Activated T-helper 2 cell treated with anti-CD3 and anti-CD28 coated beads, Interferon-gamma antibody, Interleukin-2, Interleukin-4, amounts not matched to agents 10 μg/mL and 5 μg/mL and 100 μg/mL, durations not matched to agents 14 hours and 24 hours and 36 hours (primary cell): ENCODE data around the gene WDR88. TPM values are rescaled to one million over a fixed set of nuclear protein-coding genes. Genes with fewer than 3 reads are reported as not detected.
"Not testable (repeated sequence)": the region's sequence is repeated elsewhere in the genome, so short reads cannot be mapped to it uniquely, and the experiment has no call there.

Experiments used
- DNase-seq: peaks from one replicate; pipeline ENCODE4 v3.0.0; 2021; ENCODE audit warnings: low spot score
- H3K27ac Mint-ChIP-seq: one replicate; pipeline ENCODE4 v1.8.0; 2021; ENCODE audit warnings: mixed read lengths
- H3K27me3 Mint-ChIP-seq: one replicate; pipeline ENCODE4 v1.8.0; 2021; ENCODE audit warnings: low read depth, mixed read lengths
- H3K36me3 Mint-ChIP-seq: one replicate; pipeline ENCODE4 v1.8.0; 2021; ENCODE audit warnings: low read depth, mixed read lengths
- H3K4me1 Mint-ChIP-seq: one replicate; pipeline ENCODE4 v1.8.0; 2021; ENCODE audit warnings: low read depth, mixed read lengths
- H3K4me3 Mint-ChIP-seq: one replicate; pipeline ENCODE4 v1.8.0; 2021; ENCODE audit warnings: low read depth, mild to moderate bottlenecking, moderate library complexity, mixed read lengths
- H3K9me3 Mint-ChIP-seq: one replicate; pipeline ENCODE4 v1.8.0; 2021; ENCODE audit warnings: mixed read lengths
- intact Hi-C: fragments of 100-400 bp; cut with micrococcal nuclease; formaldehyde crosslinking; loops from one replicate; pipeline ENCODE4 v1.15.1; 2023
- total RNA-seq: library from RNA; stranded (reverse); gene quantifications from 2 replicates; pipeline ENCODE4 v1.2.3, GENCODE V29; 2022

The WDR88 gene
- total RNA-seq, 1 donor from 2014 or later: not detected

- intact Hi-C loops: loop anchor here (1.0 kb wide), 1 partner anchor 16 kb away; no protein-coding TSS in a partner anchor
- H3K36me3 Mint-ChIP-seq: no peaks in the 10 kb centered on the region
- peak overlapping the region; percentile 89 for H3K27ac Mint-ChIP-seq
These were observed 28.0 kb downstream of the WDR88 start for GRCh38 chr19:33159893-33160292.

DNA sequence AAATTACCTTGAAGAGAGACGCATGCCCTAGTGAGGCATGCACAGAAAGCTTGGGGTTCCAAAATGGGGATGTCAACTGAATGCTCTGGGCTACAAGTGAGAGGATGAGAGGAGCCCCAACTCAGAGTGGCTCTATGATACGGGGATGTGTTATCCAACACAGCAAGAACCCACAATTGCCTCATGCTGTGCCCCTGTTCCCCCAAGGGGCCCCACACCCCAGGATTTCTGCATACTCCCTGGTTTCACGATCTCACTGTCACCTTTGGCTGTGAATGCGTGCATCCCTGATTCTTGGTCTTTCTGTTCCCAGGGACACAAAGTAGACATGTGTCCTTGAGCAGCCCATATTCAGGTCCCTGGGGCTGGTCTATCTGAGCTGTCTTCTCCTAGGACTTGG is 29.3 kb downstream of the WDR88 start:
- H3K36me3 Mint-ChIP-seq: no peaks in the 10 kb centered on the region
- H3K9me3 Mint-ChIP-seq: no peaks in the 10 kb centered on the region
- H3K4me1 Mint-ChIP-seq: peaks cover 35% of the 10 kb centered on the region
- H3K27ac Mint-ChIP-seq: peak overlapping the region; percentile 89
- intact Hi-C loops: no loop called here
- no peak for DNase-seq
- H3K27me3 Mint-ChIP-seq: no peaks in the 10 kb centered on the region
- no peak overlapping the region for H3K4me3 Mint-ChIP-seq

More at GRCh38 chr19:33159893-33160292, 28.0 kb downstream of the WDR88 start:
- Mint-ChIP-seq H3K4me1 (peaks cover 35% of the 10 kb centered on the region), H3K9me3 (no peaks in the 10 kb centered on the region), H3K27me3 (no peaks in the 10 kb centered on the region), H3K4me3 (no peak overlapping the region)
- DNase-seq: no peak

DNA sequence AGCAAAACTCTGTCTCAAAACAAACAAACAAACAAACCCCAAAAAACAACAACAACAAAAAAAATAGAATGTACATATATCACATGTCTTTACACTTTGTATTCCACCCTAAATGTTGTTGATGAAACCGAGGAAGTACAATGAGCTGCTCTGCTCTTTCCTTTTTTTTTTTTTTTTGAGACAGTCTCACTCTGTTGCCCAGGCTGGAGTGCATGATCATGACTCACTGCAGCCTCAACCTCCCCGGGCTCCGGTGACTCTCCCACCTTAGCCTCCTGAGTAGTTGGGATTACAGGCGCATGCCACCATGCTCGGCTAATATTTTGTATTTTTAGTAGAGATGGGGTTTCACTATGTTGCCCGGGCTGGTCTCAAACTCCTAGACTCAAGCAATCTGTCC is 31.6 kb downstream of the WDR88 start:
- H3K4me1 Mint-ChIP-seq: peaks cover 25% of the 10 kb centered on the region
- H3K9me3 Mint-ChIP-seq: peaks cover 9% of the 10 kb centered on the region
- no peak overlapping the region for H3K27ac Mint-ChIP-seq
- H3K27me3 Mint-ChIP-seq: no peaks in the 10 kb centered on the region
- intact Hi-C loops: no loop called here
- H3K4me3 Mint-ChIP-seq: no peak overlapping the region
- peaks cover 5% of the 10 kb centered on the region for H3K36me3 Mint-ChIP-seq
- DNase-seq: no peak

- H3K27ac Mint-ChIP-seq, H3K36me3 Mint-ChIP-seq, H3K27me3 Mint-ChIP-seq, H3K4me3 Mint-ChIP-seq, DNase-seq, intact Hi-C loops: not testable (repeated sequence)
- Mint-ChIP-seq H3K4me1 (peaks cover 10% of the 10 kb centered on the region), H3K9me3 (peaks cover 16% of the 10 kb centered on the region)
These were observed 34.1 kb downstream of the WDR88 start for GRCh38 chr19:33166037-33166436.

GRCh38 chr19:33167438-33167837 is 35.5 kb downstream of the WDR88 start:
- intact Hi-C loops: no loop called here
- Mint-ChIP-seq H3K27ac (no peak overlapping the region), H3K9me3 (peaks cover 16% of the 10 kb centered on the region), H3K4me3 (no peak overlapping the region), H3K4me1 (peaks cover 6% of the 10 kb centered on the region), H3K36me3 (peaks cover 7% of the 10 kb centered on the region), H3K27me3 (no peaks in the 10 kb centered on the region)
- DNase-seq: no peak

DNA sequence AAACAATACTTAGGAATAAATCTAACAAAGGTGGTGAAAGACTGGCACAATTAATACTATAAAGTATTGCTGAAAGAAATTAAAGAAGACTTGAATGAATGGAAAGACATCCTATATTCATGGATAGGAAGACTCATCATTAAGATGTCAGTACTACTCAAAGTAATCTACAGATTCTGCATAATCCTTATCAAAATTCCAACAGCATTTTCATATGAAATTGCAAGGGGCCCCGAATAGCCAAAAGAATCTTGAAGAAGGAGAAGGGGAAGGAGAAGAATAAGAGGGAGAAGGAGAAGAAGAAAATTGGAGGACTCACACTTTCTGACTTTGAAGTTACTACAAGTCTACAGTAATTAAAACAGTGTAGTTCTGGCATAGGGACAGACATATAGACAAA is 36.6 kb downstream of the WDR88 start:
- no peak for DNase-seq
- H3K4me1 Mint-ChIP-seq: peaks cover 7% of the 10 kb centered on the region
- H3K9me3 Mint-ChIP-seq: peaks cover 16% of the 10 kb centered on the region
- intact Hi-C loops: no loop called here
- H3K36me3 Mint-ChIP-seq: peaks cover 10% of the 10 kb centered on the region
- no peak overlapping the region for H3K27ac Mint-ChIP-seq
- no peaks in the 10 kb centered on the region for H3K27me3 Mint-ChIP-seq
- H3K4me3 Mint-ChIP-seq: no peak overlapping the region

GRCh38 chr19:33171222-33171795 is 39.4 kb downstream of the WDR88 start:
- no peak for DNase-seq
- Mint-ChIP-seq H3K4me1 (peaks cover 16% of the 10 kb centered on the region), H3K9me3 (peaks cover 16% of the 10 kb centered on the region), H3K36me3 (peaks cover 10% of the 10 kb centered on the region), H3K27ac (no peak overlapping the region), H3K4me3 (no peak overlapping the region), H3K27me3 (no peaks in the 10 kb centered on the region)
- intact Hi-C loops: no loop called here

DNA sequence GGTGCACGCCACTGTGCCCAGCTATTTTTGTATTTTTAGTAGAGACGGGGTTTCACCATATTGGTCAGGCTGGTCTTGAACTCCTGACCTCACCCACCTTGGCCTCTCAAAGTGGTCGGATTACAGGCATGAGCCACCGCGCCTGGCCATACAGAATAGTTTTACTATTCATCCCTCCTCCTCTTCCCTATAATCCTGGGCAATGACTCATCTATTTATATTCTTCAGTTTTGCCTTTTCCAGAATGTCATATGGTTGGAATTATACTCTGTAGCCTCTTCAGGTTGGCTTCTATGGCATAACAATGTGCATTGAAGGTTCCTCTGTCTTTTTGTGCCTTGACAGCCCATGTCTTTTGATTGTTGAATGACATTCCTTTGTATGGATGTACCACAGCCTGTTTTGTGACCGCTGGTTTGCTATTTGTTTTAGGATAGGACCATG is 40.0 kb downstream of the WDR88 start:
- no peak overlapping the region for H3K4me3 Mint-ChIP-seq
- no peak overlapping the region for H3K27ac Mint-ChIP-seq
- H3K27me3 Mint-ChIP-seq: peaks cover 2% of the 10 kb centered on the region
- H3K4me1 Mint-ChIP-seq: peaks cover 17% of the 10 kb centered on the region
- peaks cover 16% of the 10 kb centered on the region for H3K9me3 Mint-ChIP-seq
- no peak for DNase-seq
- H3K36me3 Mint-ChIP-seq: peaks cover 10% of the 10 kb centered on the region
- intact Hi-C loops: no loop called here

DNA sequence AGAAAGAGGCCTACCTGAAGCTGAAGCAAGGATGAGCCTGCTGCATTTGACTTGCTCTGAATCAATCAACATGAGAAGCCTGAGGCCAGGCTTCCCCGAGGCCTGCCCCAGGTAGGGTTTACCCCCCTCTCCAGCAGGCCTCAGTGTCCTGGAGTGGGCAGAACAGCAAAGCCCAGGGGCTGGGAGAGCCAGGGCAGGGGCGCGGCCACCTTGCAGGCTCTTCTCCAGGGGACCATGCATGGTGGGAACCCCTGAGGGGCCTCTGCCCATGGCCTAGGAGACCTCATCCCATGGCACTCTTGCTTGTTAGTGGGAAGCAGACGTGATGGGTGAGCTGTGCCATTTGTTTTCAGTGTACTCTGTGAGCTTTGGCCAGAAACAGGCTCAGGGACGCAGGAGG is 42.3 kb downstream of the WDR88 start:
- H3K27me3 Mint-ChIP-seq: peaks cover 2% of the 10 kb centered on the region
- H3K36me3 Mint-ChIP-seq: peaks cover 4% of the 10 kb centered on the region
- peaks cover 24% of the 10 kb centered on the region for H3K4me1 Mint-ChIP-seq
- H3K9me3 Mint-ChIP-seq: peaks cover under 1% of the 10 kb centered on the region
- H3K4me3 Mint-ChIP-seq: no peak overlapping the region
- no peak overlapping the region for H3K27ac Mint-ChIP-seq
- DNase-seq: no peak
- intact Hi-C loops: no loop called here

- no peak for DNase-seq
- Mint-ChIP-seq H3K36me3 (peaks cover 4% of the 10 kb centered on the region), H3K27me3 (peaks cover 5% of the 10 kb centered on the region), H3K4me1 (peaks cover 24% of the 10 kb centered on the region), H3K27ac (peak overlapping the region; percentile 91), H3K4me3 (peak overlapping the region; percentile 87), H3K9me3 (no peaks in the 10 kb centered on the region)
- intact Hi-C loops: loop anchor here (5.0 kb wide), 1 partner anchor 483 kb away; the partner anchor contains the start of gene NUDT19
These were observed 43.4 kb downstream of the WDR88 start for GRCh38 chr19:33175156-33175782.

DNA sequence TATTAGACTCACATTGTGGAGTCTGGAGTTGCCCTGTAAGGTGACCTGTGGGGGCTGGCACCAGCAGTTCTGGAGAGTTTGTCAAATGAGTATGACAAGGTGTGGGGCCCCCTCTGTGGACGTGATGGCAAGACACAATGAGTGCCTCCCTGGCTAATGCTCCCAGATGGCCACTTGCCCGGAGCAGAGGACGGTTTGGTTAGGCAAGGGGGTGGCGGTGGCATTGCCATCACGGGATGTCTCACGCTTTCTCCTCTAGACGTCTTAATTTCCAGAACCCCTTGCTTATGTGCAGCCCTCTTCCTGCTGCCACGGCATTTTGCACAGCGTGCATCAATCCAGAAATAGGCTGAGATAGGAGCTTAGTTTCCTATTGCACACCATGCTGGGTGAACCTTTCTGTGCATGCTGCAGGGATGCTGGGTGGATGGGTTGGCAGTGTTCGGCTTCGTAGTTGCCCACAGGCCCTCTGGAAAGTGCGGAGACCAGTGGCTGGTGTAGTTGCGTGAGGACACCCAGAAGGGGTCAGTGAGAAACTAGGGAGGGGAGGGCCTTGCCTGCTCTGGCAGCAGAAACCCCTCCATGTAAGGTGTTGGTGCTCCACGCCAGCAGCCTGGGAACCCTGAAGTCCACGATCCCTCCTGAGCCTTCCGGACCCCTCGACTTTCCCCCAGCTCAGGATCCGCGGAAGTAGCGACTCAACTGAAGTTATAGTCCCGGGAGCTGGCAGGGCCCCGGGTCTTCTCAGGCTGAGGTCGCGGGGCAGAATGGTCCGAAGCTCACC is 44.2 kb downstream of the WDR88 start:
- Mint-ChIP-seq H3K9me3 (no peaks in the 10 kb centered on the region), H3K4me1 (peaks cover 24% of the 10 kb centered on the region), H3K36me3 (peaks cover 4% of the 10 kb centered on the region), H3K4me3 (peak overlapping the region; percentile 87), H3K27me3 (peaks cover 5% of the 10 kb centered on the region), H3K27ac (peak overlapping the region; percentile 91)
- intact Hi-C loops: loop anchor here (1.0 to 5.0 kb wide), 5 partner anchors 16 to 484 kb away; partner anchors contain the start of genes FAAP24 and NUDT19
- no peak for DNase-seq

- peaks cover 5% of the 10 kb centered on the region for H3K27me3 Mint-ChIP-seq
- DNase-seq: peak; percentile 97
- H3K9me3 Mint-ChIP-seq: no peaks in the 10 kb centered on the region
- peaks cover 24% of the 10 kb centered on the region for H3K4me1 Mint-ChIP-seq
- peak overlapping the region; percentile 87 for H3K4me3 Mint-ChIP-seq
- intact Hi-C loops: loop anchor here (1.0 to 5.0 kb wide), 5 partner anchors 17 to 485 kb away; partner anchors contain the start of genes FAAP24 and NUDT19
- peak overlapping the region; percentile 91 for H3K27ac Mint-ChIP-seq
- H3K36me3 Mint-ChIP-seq: peaks cover 4% of the 10 kb centered on the region
These were observed 44.9 kb downstream of the WDR88 start for GRCh38 chr19:33176670-33177416.
